GM21515 (cell line): ENCODE data around the gene TBC1D2B.

Source experiments
- ATAC-seq: cut with Tn5 transposase; IDR thresholded peaks from one replicate; pipeline ENCODE4 v1.9.1; 2021; ENCODE audit not compliant: unreplicated experiment

The TBC1D2B gene

GRCh38 chr15:78077053-78077870 is at the start of gene TBC1D2B:
Gene TBC1D2B, minus strand, starts transcription at chr15:78077711. Its CDS starts 59 bp downstream, at chr15:78077652.
- peak; percentile 60 for ATAC-seq

- ATAC-seq, result no peak
Observed at GRCh38 chr15:78125267-78125666, 47.8 kb upstream of the TBC1D2B start.

- ATAC-seq, result no peak
Observed at GRCh38 chr15:78120523-78120922, 43.0 kb upstream of the TBC1D2B start.

GRCh38 chr15:78112551-78112950 is 35.0 kb upstream of the TBC1D2B start:
- no peak for ATAC-seq

- no peak for ATAC-seq
Observed at GRCh38 chr15:78111788-78112187, 34.3 kb upstream of the TBC1D2B start.

GRCh38 chr15:78110916-78111475 is 33.5 kb upstream of the TBC1D2B start:
- ATAC-seq, result no peak

GRCh38 chr15:78110096-78110495 is 32.6 kb upstream of the TBC1D2B start:
- no peak for ATAC-seq

- ATAC-seq, result no peak
Observed at GRCh38 chr15:78109156-78109555, 31.6 kb upstream of the TBC1D2B start.

- no peak for ATAC-seq
Observed at GRCh38 chr15:78108300-78109084, 31.0 kb upstream of the TBC1D2B start.

- no peak for ATAC-seq
Observed at GRCh38 chr15:78107471-78107870, 30.0 kb upstream of the TBC1D2B start.

GRCh38 chr15:78105476-78106241 is 28.1 kb upstream of the TBC1D2B start:
- no peak for ATAC-seq

GRCh38 chr15:78104566-78105475 is 27.3 kb upstream of the TBC1D2B start:
- ATAC-seq, result no peak

GRCh38 chr15:78104119-78104479 is 26.6 kb upstream of the TBC1D2B start:
- peak; percentile 14 for ATAC-seq

GRCh38 chr15:78103406-78104118 is 26.1 kb upstream of the TBC1D2B start:
- peak; percentile 75 for ATAC-seq

GRCh38 chr15:78102741-78103140 is 25.2 kb upstream of the TBC1D2B start:
- no peak for ATAC-seq

GRCh38 chr15:78102211-78102610 is 24.7 kb upstream of the TBC1D2B start:
- no peak for ATAC-seq

GRCh38 chr15:78101423-78102105 is 24.1 kb upstream of the TBC1D2B start:
- no peak for ATAC-seq

GRCh38 chr15:78100886-78101285 is 23.4 kb upstream of the TBC1D2B start:
- ATAC-seq, result no peak
